ENCODE data around the gene ZBED4. TPM values are rescaled to one million over a fixed set of nuclear protein-coding genes. Genes with fewer than 3 reads are reported as not detected.

The ZBED4 gene
- total RNA-seq, 6 experiments from 2014 or later: 4.1 to 9.3 (median 5.2) TPM

DNA sequence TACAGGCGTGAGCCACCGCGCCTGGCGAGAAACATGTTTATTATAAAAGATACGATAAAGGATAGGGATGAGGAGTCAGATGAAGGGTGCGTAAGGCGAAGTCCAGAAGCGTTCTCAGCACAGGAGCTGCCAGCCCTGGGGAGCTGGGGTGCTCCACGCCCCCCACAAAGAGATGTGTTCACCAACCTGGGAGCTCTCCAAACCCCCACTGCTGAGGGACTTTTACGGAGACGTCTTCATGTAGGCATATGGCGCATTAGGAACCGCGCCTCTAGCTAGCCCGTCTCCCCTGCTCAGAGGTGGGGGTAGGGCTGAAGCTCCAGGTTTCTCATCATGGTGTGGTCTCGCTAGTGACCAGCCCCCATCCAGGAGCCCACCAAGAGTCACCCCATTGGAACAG, 8.4 kb upstream of the ZBED4 start:
- no peak for DNase-seq
- TF ChIP-seq, protein P1, sequence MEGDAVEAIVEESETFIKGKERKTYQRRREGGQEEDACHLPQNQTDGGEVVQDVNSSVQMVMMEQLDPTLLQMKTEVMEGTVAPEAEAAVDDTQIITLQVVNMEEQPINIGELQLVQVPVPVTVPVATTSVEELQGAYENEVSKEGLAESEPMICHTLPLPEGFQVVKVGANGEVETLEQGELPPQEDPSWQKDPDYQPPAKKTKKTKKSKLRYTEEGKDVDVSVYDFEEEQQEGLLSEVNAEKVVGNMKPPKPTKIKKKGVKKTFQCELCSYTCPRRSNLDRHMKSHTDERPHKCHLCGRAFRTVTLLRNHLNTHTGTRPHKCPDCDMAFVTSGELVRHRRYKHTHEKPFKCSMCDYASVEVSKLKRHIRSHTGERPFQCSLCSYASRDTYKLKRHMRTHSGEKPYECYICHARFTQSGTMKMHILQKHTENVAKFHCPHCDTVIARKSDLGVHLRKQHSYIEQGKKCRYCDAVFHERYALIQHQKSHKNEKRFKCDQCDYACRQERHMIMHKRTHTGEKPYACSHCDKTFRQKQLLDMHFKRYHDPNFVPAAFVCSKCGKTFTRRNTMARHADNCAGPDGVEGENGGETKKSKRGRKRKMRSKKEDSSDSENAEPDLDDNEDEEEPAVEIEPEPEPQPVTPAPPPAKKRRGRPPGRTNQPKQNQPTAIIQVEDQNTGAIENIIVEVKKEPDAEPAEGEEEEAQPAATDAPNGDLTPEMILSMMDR (IDR thresholded peaks at IDR 0.05): no peak
- TF ChIP-seq POLR2A (IDR thresholded peaks at IDR 0.05): no peak
- Histone ChIP-seq H3K36me3 (no peaks in the 10 kb centered on the region), H3K9me3 (no peaks in the 10 kb centered on the region), H3K27me3 (peaks cover 0 to 5% of the 10 kb centered on the region in 2 donors), H3K4me1 (peaks cover 0 to 15% (median 4%) of the 10 kb centered on the region in 4 donors), H3K4me3 (no peak overlapping the region), H3K27ac (no peak overlapping the region)
- ATAC-seq: no peak
- intact Hi-C loops (cut with DNase I): no loop called here
- WGBS (ENCODE audit: insufficient coverage, low coverage, low lambda C conversion rate, missing lambda C conversion rate): 90% methylated on average over 10 of the region's 16 CpGs

DNA sequence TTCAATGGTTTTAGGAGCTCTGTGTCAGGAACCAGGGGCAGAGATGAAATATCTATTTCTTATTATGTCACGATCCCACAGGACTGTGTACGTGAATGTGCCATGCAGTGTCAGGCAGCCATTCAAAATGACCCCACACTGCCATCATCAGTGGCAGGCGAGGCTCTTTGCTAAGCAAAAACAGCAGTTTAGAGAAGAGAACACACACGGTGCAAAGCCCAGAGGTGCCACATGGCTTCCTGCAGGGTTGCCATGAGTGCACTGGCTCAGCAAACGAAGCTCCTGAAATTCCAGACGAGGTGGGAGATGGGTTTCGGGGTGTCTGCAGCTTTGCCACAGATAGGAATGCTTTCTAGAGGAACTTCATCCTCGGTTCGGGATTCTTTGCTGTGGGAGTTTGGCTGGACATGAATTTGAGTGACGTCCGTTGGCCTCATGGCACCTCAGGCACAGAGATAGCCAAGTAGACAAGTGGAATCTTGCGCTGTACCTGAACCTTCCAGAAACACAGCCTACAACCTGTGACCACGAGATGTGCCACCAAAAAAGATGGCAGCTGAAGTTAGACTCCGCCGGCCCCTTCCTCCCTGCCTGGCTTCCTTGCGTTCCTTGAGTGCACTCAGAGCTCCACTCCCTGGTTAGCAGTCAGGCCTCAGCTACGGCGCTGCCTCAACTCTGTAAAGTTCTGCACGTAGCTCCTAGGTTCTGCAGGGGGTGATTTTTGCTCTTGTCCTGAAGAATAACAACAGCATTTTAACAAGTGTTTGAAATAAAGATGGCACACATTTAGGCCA, 7.8 kb upstream of the ZBED4 start:
- intact Hi-C loops (cut with DNase I): no loop called here
- Histone ChIP-seq H3K9me3 (no peaks in the 10 kb centered on the region), H3K36me3 (no peaks in the 10 kb centered on the region), H3K27me3 (peaks cover 0 to 5% of the 10 kb centered on the region in 2 donors), H3K27ac (no peak overlapping the region), H3K4me3 (no peak overlapping the region), H3K4me1 (peaks cover 0 to 15% (median 4%) of the 10 kb centered on the region in 4 donors)
- TF ChIP-seq POLR2A (IDR thresholded peaks at IDR 0.05): no peak
- TF ChIP-seq, protein P1 (IDR thresholded peaks at IDR 0.05): no peak
- WGBS (ENCODE audit: insufficient coverage, low coverage, low lambda C conversion rate, missing lambda C conversion rate): 71% methylated on average over 10 of the region's 19 CpGs
- ATAC-seq (no peak), DNase-seq (no peak)

DNA sequence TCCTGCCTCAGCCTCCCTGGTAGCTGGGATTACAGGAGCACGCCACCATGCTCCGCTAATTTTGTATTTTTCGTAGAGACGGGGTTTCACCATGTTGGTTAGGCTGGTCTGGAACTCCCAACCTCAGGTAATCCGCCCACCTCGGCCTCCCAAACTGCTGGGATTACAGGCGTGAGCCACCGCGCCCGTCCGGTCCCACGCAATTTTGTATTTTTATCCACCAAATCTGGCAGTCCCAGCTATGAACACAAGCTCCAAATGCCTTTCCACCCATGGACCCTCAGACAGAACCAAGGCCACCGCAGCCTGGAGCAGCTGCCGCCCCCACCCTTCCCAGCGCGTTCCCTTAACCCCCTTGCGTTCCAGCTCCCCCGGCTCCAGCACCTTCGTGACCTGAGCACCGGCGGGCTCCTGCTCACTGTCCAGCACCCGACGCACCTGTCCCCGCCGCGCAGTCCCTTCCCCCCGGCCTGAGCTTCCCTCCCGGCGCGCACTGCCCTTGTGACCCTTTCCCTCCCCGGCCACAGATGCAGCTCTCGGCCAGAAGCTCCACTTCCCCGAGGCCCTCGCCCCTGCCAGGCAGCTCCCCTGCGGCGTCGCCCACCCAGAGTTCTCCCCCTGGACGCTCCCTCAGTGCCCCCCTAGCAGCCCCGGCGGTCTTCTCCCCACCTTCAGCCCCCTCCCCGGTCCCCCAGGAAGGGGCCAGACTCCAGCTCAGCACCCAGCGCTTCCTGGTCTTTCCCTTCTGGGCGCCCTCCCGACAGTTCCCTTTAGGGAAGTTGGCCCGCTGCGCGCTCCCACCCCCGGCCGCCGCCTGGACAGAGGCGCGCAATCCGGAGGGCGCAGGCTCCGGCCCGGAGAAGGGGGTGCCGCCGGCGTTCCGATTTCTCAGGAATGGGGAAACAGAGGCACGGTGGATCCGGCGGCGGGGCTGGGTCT, 5.6 kb upstream of the ZBED4 start:
- H3K4me3 ChIP-seq: peak overlapping the region; percentile 41 to 56 (median 46)
- DNase-seq: peak in 2 of 3 donors; percentile 61 to 63

DNA sequence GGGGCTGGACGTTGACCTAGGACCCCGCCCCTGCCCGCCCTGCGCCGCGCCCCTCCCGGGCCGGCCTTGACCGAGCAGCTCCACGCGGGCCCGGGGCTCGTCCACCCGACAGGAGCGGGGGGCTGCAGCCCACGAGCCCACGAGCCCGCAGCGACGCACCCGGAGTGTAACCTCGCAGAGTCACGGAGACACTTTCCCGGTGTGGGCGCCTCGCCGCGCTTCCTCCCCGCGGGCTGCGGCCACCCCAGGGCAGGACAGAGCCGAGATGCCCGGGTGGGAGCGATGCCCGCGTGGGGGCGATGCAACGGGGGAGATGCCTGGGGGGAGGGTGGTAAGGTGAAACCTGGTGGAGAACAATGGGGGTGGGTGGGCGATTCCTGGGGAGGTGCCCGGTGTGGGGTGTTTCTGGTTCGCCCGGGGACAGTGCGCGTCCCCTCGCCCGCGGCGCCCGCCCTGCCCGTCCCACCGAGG, 4.9 kb upstream of the ZBED4 start:
- DNase-seq: no peak

More for the DNA sequence above, 5.6 kb upstream of the ZBED4 start:
- Histone ChIP-seq H3K27me3 (peaks cover 0 to 5% of the 10 kb centered on the region in 2 donors), H3K4me1 (peaks cover 0 to 15% (median 4%) of the 10 kb centered on the region in 4 donors), H3K36me3 (no peaks in the 10 kb centered on the region), H3K27ac (no peak overlapping the region), H3K9me3 (no peaks in the 10 kb centered on the region)
- TF ChIP-seq POLR2A (IDR thresholded peaks at IDR 0.05): no peak
- TF ChIP-seq, protein P1 (IDR thresholded peaks at IDR 0.05): no peak
- intact Hi-C loops (cut with DNase I): no loop called here
- WGBS (ENCODE audit: insufficient coverage, low coverage, low lambda C conversion rate, missing lambda C conversion rate): 12% methylated on average over 34 of the region's 64 CpGs
- peak; percentile 6 to 26 (median 18) for ATAC-seq

More for the DNA sequence above, 4.9 kb upstream of the ZBED4 start:
- Histone ChIP-seq H3K27ac (no peak overlapping the region), H3K4me3 (peak overlapping the region; percentile 41 to 56 (median 46)), H3K4me1 (peaks cover 0 to 15% (median 4%) of the 10 kb centered on the region in 4 donors), H3K9me3 (no peaks in the 10 kb centered on the region), H3K27me3 (peaks cover 0 to 5% of the 10 kb centered on the region in 2 donors), H3K36me3 (no peaks in the 10 kb centered on the region)
- ATAC-seq: no peak
- TF ChIP-seq POLR2A (IDR thresholded peaks at IDR 0.05): no peak
- TF ChIP-seq, protein P1 (IDR thresholded peaks at IDR 0.05): no peak
- no CpG with 5 or more reads among the region's 51 CpGs for WGBS (ENCODE audit: insufficient coverage, low coverage, low lambda C conversion rate, missing lambda C conversion rate)
- intact Hi-C loops (cut with DNase I): no loop called here

All from right lobe of liver (tissue), 6 donors.